Measurements from ENCODE around the gene CACNB2.

CACNB2 gene

GRCh38 chr10:18474118-18474455, 333.9 kb downstream of the CACNB2 start:
- no peak for DNase-seq

- DNase-seq, result no peak
Observed at GRCh38 chr10:18476076-18476647, 335.9 kb downstream of the CACNB2 start.

- DNase-seq, result no peak
Observed at GRCh38 chr10:18478354-18478753, 338.1 kb downstream of the CACNB2 start.

- DNase-seq, result no peak
Observed at GRCh38 chr10:18479502-18479901, 339.3 kb downstream of the CACNB2 start.

GRCh38 chr10:18483516-18484186, 343.4 kb downstream of the CACNB2 start:
- no peak for DNase-seq

GRCh38 chr10:18486438-18486837, 346.2 kb downstream of the CACNB2 start:
- no peak for DNase-seq

GRCh38 chr10:18490755-18491154, 350.5 kb downstream of the CACNB2 start:
- no peak for DNase-seq

- DNase-seq, result no peak
Observed at GRCh38 chr10:18497806-18498369, 357.7 kb downstream of the CACNB2 start.

- DNase-seq, result no peak
Observed at GRCh38 chr10:18498998-18499397, 358.8 kb downstream of the CACNB2 start.

- DNase-seq, result no peak
Observed at GRCh38 chr10:18500576-18500975, 360.4 kb downstream of the CACNB2 start.

GRCh38 chr10:18501198-18501597, 361.0 kb downstream of the CACNB2 start:
- no peak for DNase-seq

GRCh38 chr10:18501629-18502028, 361.4 kb downstream of the CACNB2 start:
- no peak for DNase-seq

- no peak for DNase-seq
Observed at GRCh38 chr10:18504161-18504560, 363.9 kb downstream of the CACNB2 start.

GRCh38 chr10:18505456-18506118, 365.4 kb downstream of the CACNB2 start:
- no peak for DNase-seq

- no peak for DNase-seq
Observed at GRCh38 chr10:18508587-18508986, 368.4 kb downstream of the CACNB2 start.

GRCh38 chr10:18514537-18514936, 374.3 kb downstream of the CACNB2 start:
- no peak for DNase-seq

GRCh38 chr10:18516851-18517250, 376.6 kb downstream of the CACNB2 start:
- DNase-seq, result no peak

- DNase-seq, result no peak
Observed at GRCh38 chr10:18523025-18523424, 382.8 kb downstream of the CACNB2 start.

GRCh38 chr10:18523858-18524257, 383.6 kb downstream of the CACNB2 start:
- DNase-seq, result no peak

- DNase-seq, result no peak
Observed at GRCh38 chr10:18527687-18528086, 387.5 kb downstream of the CACNB2 start.

GRCh38 chr10:18528292-18528691, 388.1 kb downstream of the CACNB2 start:
- no peak for DNase-seq

- no peak for DNase-seq
Observed at GRCh38 chr10:18532881-18533535, 392.8 kb downstream of the CACNB2 start.

GRCh38 chr10:18533896-18534295, 393.7 kb downstream of the CACNB2 start:
- no peak for DNase-seq

GRCh38 chr10:18539335-18539734, 399.1 kb downstream of the CACNB2 start:
- DNase-seq, result no peak
